HG03135 (cell line): ENCODE results near the gene SLC9A9.

ENCODE experiments used
- ATAC-seq: cut with Tn5 transposase; IDR thresholded peaks from one replicate; pipeline ENCODE4 v1.9.1; 2021; ENCODE audit warnings: mild to moderate bottlenecking, moderate library complexity; ENCODE audit not compliant: unreplicated experiment

The SLC9A9 gene

DNA sequence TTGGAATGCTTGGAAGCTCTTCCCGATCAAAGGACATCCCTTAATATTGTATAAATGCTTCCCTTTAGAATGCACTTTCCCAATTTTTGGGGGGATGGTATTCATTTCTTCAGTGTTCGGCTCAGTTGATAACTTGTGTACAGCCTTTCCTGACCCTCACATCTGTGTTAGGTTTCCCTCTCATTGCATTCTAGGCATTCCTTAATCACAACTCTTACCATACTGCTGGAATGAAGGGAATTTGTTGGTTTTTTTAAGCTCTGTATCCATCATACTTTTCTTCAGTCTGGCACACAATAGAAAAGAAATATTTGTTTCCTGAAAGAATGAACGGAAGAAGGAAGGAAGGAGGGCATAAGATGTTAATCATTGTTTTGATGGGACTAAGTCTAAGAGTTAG lies 609.2 kb downstream of the SLC9A9 start:
- no peak for ATAC-seq

DNA sequence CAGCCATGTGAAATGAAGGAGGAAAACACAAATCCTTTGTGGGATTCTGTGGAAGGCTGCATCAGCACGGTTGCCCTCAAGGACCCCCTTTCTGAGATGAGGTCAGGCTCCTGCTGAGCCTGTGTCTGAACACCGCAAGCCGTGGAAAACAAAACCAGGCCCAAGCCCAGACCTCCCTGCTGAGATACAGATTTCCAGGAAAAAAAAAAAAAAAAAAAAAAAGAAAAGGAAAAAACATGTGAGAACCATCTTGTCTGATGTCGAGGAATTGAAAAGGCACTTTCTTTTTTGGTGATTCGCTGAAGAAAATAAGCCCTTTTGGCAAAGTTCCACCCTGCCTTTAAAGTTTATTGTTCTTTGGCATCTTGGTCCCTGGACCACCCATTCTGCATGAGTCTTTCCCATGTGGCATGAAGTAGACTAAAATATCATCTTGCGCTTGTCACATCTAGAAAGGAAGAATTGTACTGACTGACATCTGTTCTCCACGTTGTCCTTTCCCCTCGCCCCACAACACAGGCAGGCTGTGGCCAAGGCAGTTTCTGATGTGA lies 611.1 kb downstream of the SLC9A9 start:
- ATAC-seq, result no peak

DNA sequence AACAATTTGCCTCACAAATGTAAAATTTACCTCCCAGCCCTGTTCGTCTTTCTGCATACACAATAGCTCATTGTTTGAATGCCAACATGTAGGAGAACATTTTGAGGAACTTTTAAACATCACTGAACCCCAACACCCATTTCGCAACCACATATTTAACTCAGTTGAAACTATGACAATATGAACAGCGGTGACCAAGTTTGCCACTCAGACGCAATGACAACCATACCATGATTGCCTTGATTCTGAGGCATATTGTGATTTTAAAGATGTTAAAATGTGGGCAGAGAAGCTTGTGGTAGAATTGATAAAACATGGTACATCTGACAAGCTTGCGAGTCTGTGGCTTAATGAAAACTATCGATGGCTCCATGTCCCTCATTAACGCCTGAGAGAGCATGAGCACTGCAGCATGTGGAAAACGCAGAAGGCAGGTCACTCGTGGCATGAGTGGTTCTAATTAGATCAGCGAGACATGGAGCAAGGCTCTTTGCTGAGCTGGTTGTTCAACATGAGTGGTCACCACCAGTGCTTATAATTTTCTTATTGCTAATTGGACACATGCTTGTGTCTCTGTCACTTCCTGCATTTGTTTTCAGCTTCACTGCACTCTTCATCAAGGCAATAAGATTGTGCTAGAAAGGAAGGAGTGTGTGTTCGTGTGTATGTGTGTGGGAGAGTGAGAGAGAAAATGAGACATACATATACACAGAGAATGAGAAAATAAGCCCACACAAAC lies 611.9 kb downstream of the SLC9A9 start:
- ATAC-seq, result no peak

DNA sequence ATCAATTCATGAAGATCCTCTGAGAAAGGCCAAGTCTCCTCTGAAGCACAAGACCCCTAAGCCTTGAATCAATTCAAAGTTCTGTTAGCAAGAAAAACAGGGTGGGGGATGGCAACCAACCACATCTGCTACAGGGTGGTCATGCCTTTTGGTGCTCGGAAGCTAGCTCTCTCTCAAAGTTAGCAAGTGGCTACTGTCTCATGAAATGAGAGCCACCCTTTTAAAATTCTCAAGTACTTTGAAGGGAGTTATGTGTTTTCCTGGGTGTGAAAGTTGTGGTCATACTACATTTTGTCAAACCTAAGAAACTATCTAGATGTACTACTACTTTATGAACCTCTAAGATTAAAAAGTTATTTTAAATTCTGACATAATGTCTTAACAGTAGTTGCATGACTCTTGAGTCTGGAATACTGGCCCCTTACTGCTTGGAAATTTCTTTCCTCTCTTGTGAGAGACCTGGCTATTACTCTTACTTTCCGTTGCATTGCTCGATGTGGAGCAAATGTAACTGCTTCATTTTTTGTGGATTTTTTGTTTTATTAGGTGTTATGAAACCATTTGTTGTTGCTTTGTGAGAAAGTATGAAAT lies 612.6 kb downstream of the SLC9A9 start:
- ATAC-seq, result no peak

DNA sequence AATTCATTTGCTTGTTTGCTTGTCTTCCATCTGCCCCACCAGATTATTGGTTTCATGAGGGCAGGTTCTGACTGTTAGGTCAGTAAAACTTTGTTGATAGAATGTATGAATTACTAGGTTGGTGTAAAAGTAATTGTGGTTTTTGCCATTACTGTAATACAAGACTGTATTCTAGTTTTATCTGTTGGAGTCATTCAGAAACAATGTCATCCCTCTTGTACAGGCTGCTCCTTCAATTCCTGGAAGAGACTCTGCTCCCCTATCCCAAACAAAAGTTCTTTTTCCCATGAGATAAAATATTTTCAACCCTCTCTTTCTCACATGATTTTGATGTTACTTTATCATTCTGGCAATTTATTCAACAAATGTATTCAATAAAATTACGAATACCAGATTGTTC lies 613.7 kb downstream of the SLC9A9 start:
- ATAC-seq, result no peak

DNA sequence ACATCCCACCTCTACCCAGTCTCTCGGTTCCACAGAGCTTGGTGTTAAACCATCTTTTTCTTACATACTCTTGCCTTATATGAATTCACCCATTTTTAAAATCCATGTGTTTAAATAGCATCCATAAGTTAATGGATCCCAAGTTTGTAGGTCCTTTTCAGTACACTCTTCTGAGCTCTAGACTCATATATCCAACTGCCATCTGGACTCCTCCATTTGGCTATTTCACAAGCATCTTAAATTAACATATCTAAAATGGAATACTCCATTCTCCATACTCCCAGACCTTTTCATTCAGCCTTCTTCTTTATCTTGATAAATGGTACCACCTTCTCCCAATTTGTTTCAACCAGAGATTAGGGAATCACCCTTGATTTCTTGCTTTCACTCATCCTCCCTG lies 615.3 kb downstream of the SLC9A9 start:
- ATAC-seq, result no peak

DNA sequence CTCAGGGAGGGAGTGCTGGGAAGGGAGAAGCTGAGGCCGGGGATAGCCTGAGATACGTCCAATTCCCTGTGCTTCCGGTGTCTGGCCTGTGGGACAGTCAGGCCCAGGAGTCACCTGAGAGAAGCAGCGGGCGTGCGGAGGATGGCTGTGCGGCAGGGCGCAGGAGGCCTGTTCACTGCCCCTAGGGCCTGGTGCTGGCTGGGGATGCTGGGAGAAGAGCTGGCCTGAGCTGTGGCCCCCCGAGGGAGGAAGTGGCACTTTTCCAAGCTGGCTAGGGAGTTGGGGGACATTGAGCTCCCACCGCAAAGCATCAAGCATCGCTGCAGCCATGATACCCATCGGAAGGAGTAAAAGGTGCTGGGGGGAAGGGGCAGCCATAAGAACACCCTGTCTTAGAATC lies 619.9 kb downstream of the SLC9A9 start:
- ATAC-seq, result no peak

DNA sequence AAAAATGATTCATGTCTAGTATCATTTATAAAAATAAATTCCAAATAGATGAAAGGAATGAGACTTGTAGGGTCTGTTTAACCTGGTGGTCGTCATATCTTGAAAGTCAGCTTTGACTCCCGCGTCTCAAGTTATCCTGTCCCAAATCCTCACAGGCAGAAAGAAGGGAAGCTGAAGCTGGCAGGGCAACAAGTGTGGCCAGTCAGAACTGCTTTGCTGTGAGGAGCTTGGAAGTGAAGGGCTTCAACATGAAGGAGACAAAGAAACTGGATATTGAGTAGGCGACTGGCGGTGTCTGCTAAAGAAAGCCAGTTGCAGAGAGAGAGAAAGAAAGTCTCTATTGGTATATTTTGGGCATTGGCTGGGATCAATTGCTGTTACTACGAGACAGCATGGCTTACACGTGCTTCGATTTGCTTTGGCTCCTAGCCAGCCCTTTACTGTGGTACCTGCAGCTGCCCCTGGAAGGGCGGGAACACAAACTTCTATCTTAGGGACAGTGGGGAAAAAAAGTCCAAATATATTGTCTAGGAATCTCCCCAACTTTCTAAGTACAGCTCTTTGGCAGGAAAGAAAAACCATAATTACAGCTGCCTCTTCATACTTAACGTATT lies 621.5 kb downstream of the SLC9A9 start:
- ATAC-seq, result no peak

DNA sequence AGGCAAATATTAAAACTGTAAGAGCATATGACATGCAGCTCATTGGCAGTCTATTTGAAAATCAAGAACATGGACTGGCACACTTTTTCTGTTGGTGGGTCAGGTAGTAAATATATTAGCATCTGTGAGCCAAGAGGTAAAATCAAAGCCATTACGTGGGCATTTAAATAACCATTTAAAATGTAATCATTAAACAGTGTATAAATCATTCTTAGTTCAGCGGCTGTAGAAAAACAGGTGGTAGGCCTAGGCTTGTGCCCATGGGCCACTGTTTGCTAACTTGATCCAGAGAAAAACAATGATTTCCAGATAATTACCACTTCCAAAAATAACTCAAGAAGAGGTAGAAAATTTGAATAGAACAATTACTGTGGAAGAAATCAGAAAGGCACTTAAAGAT lies 623.6 kb downstream of the SLC9A9 start:
- no peak for ATAC-seq

DNA sequence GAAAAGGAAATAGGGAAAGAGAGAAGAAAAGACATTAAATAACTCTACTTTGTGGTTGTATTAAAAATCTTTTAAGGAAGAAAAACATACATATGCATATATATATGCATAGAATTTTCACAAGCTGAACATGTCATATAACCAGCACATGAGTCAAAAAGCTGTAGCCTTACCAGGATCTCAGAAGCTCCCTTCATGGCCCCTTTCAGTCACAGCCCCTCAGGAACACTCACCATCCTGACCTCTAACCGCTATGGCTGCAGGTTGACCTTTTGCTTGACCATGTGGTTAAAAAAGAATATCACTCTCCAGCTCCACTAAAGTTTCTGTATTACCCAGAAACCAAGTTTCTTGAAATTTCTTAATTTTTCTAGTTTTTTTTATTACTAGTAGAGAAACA lies 625.3 kb downstream of the SLC9A9 start:
- no peak for ATAC-seq

DNA sequence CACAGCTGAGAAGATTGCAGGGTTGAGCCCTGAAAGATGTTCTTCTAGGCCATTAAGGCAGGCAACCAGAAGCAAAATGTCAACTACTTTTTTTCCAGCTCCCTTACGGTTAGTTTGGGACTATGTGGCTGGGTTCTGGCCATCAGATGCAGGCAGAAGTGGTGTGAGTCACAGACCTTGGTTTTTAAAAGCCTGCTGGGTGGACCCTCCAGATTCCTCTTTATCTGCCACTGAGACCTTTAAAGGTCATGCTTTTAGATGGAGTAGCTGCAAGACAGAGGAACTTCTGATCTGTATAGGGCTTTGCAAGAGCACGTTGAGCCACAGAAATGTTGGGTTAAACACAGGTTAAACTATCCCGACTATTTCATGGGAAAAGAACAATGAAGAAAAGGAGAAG lies 625.8 kb downstream of the SLC9A9 start:
- ATAC-seq, result no peak

DNA sequence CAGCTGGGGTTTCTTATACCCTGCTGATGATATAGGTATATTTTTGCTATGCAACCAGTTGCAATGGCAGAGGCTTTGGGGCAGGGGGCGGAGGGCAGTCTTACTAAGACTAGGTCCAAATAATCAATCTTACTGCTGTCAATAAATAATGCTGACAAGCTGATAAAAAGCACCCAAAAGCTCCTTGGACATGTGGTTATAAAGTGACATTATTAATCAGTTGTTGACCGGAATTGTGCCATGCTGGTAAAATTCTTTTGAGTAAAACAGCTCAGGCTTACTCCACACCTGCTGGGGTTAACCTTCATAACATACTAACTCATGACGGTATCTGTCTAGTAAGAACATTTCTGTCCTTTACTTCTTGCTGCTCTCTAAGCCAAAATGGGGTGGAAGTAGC lies 626.8 kb downstream of the SLC9A9 start:
- ATAC-seq, result no peak

DNA sequence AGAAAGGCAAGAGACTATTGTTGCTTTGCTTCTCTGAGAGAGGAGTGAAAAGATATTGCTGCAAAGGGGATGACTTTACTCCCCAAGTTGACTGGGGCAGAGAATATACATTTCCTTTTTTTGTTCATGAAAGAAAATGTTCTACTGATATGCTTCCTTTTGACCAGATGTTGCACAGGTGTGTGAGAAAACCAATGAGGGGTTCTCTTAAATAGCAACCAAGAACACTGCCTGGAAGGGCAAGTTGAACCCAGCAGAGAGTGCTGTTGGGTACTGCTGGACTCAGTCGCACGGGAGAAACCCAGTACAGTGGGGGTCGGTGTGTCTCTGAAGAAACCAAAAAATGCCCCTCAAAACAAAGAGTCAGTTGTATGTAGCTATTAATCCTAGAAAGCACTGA lies 627.5 kb downstream of the SLC9A9 start:
- no peak for ATAC-seq

DNA sequence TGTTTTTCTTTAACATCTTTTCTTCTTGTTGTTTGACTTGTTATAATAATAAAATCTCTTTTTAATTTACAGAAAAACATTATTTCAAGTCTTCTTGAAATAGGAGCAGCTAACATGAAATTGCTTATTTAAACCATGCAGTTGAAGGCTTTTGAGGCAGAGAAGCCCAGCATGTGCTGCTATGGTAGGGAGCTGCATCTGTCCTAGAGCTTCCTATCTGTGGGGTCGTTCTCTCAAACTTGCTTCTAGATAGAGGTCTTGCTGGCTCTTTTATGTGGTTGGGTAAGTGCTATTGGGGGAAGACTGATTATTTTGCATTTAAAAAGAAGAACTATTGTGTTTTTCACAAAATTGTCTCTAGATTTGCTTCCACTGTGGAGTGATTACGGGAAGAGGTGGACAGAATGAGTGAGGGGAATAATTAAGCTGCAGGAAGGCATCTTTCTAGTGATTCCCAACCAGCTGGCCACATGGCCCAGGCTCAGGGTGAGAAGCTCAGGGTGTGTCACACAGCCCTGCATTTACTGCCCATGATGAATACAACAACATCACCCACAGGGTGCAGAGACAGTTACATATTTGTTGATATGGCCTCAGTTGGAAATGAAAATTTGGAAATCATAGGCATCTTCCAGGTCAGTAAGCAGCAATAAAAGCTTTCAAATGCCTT lies 630.0 kb downstream of the SLC9A9 start:
- no peak for ATAC-seq

DNA sequence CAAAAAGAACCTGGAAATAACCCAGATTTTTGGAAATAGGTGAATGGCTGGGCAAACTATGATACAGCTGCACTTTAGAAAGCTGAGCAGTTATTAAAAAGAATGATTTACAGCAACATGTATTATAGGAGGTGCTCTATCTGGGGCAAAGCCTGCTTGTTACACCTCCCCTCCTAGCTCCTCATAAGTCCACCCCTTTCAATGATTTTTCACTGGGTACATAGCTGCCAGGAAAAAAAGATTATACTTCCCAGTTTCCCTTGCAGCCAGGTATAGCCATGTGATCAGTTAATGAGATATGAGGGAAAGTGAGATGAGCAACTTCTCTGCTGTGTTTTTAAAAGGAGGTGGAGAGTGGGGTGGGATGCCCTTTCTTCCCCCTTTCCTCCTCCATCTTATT lies 631.0 kb downstream of the SLC9A9 start:
- no peak for ATAC-seq

DNA sequence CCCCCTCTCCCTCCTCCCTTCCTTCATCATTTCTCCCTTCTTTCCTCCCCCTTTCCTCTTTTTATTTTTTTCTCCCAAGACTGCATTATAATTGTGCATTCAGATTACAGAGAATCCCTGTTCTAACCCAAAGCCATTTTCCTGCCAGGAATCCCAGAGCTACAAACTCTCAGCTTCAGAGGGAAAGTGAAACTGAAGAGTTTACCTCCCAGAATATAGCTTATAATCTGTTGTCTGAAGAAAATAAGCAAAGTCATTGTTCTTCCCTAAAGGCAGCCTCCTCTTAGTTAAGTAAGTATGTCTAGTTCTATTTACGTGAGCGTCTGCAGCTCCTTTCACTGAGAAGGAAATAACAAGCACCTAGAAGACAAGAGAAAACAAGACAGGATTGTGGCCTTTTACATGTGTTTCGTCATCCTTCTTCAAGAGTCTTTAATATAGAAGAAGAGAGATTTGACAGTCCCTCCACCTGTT lies 631.5 kb downstream of the SLC9A9 start:
- no peak for ATAC-seq
